ENCODE data around the gene SNRPA1. TPM values are rescaled to one million over a fixed set of nuclear protein-coding genes. Genes with fewer than 3 reads are reported as not detected.

The SNRPA1 gene
- total and polyA plus RNA-seq, 9 of the 15 experiments (the other 6 are each of a cell fraction or from before 2014, with no cell fraction given) = 62.7 to 245 (median 189) TPM

DNA sequence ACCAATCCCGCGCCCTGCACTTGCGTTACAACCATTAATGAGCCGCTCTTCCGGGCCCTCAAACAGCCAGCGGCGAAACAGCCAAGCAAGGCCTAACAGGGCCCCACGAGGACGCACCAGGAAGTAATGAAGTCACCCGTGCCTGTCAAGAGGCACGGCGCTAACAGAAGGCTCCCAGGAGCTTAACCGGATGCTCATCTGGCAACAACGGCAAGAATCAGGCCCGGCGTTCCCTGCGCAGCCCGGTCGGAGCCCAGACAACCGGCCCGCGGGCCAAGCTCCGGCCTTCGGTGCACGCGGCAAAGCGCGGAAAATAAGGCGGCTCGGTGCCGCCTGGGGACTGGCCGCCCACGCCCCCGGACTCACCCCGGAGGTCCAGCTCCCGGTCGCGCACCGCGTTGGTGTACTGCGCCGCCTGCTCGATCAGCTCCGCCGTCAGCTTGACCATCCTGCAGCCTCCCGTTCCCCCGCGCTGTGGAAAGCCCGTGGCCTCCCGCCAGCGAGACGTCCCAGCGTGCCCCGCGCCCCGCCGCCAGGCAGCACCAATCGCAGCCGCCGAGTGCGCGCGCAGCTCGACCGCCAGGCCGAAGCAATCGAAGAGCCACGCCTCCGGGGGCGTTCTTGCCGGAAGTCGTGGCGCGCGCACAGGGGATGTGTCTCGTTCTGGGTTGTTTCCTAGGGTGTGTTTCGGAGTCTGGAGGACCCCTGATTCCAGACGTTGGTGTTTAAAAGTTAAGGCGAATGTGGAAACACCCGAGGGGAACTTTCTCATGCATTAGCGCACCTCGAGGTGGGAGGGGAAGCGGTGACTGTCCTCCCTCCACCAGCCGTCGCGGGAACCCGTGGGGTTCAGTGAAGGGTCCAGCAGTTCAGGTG lies at the start of gene SNRPA1 (continued):
- peak; percentile 73 for TF ChIP-seq NEUROD1 (IDR thresholded peaks at IDR 0.05; ENCODE audit: borderline replicate concordance, low read depth, low read length, partially characterized antibody)
- TF ChIP-seq PRPF4 (IDR thresholded peaks at IDR 0.05; ENCODE audit: insufficient read depth, low read depth, low read length, poor library complexity, severe bottlenecking) = no peak
- TF ChIP-seq ETS2 (tag; IDR thresholded peaks at IDR 0.05; ENCODE audit: borderline replicate concordance, poor library complexity, severe bottlenecking) = no peak
- TF ChIP-seq, protein P1, sequence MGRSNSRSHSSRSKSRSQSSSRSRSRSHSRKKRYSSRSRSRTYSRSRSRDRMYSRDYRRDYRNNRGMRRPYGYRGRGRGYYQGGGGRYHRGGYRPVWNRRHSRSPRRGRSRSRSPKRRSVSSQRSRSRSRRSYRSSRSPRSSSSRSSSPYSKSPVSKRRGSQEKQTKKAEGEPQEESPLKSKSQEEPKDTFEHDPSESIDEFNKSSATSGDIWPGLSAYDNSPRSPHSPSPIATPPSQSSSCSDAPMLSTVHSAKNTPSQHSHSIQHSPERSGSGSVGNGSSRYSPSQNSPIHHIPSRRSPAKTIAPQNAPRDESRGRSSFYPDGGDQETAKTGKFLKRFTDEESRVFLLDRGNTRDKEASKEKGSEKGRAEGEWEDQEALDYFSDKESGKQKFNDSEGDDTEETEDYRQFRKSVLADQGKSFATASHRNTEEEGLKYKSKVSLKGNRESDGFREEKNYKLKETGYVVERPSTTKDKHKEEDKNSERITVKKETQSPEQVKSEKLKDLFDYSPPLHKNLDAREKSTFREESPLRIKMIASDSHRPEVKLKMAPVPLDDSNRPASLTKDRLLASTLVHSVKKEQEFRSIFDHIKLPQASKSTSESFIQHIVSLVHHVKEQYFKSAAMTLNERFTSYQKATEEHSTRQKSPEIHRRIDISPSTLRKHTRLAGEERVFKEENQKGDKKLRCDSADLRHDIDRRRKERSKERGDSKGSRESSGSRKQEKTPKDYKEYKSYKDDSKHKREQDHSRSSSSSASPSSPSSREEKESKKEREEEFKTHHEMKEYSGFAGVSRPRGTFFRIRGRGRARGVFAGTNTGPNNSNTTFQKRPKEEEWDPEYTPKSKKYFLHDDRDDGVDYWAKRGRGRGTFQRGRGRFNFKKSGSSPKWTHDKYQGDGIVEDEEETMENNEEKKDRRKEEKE (IDR thresholded peaks at IDR 0.05; ENCODE audit: borderline replicate concordance in 1 of 2, control insufficient read depth in 1 of 2, low read depth in 2 of 2, low read length in 1 of 2) = no peak
- peak; percentile 80 for TF ChIP-seq ZNF24 (IDR thresholded peaks at IDR 0.05)
- peak; percentile 46; the same call in 1 of the 2 replicates for TF ChIP-seq CEBPG (CRISPR knock-in tag; IDR thresholded peaks at IDR 0.05)
- TF ChIP-seq CEBPG (tag; conservative IDR thresholded peaks at IDR 0.05 in 1 of 2, IDR thresholded peaks at IDR 0.05 in 1 of 2) = no peak
- peak; percentile 88 to 93; a peak in 3 of 4 replicates for TF ChIP-seq SIN3A (IDR thresholded peaks at IDR 0.05; ENCODE audit: borderline replicate concordance in 2 of 2, control insufficient read depth in 1 of 2, low read depth in 2 of 2, low read length in 2 of 2)
- no peak for TF ChIP-seq ZNF354B (CRISPR knock-in tag; IDR thresholded peaks at IDR 0.05)
- no peak for TF ChIP-seq ZNF695 (CRISPR knock-in tag; IDR thresholded peaks at IDR 0.05)
- TF ChIP-seq ETS1 (conservative IDR thresholded peaks at IDR 0.05; ENCODE audit: control insufficient read depth, low read depth, low read length) = peak; percentile 89
- TF ChIP-seq ZNF41 (CRISPR knock-in tag; conservative IDR thresholded peaks at IDR 0.05) = no peak
- TF ChIP-seq HMGN3 (IDR thresholded peaks at IDR 0.05; ENCODE audit: borderline replicate concordance, extremely low read depth, insufficient read length, low read depth, low read length) = peak; percentile 57
- TF ChIP-seq ARID3A (IDR thresholded peaks at IDR 0.05; ENCODE audit: borderline replicate concordance, low read depth, low read length) = no peak
- TF ChIP-seq, protein P2, sequence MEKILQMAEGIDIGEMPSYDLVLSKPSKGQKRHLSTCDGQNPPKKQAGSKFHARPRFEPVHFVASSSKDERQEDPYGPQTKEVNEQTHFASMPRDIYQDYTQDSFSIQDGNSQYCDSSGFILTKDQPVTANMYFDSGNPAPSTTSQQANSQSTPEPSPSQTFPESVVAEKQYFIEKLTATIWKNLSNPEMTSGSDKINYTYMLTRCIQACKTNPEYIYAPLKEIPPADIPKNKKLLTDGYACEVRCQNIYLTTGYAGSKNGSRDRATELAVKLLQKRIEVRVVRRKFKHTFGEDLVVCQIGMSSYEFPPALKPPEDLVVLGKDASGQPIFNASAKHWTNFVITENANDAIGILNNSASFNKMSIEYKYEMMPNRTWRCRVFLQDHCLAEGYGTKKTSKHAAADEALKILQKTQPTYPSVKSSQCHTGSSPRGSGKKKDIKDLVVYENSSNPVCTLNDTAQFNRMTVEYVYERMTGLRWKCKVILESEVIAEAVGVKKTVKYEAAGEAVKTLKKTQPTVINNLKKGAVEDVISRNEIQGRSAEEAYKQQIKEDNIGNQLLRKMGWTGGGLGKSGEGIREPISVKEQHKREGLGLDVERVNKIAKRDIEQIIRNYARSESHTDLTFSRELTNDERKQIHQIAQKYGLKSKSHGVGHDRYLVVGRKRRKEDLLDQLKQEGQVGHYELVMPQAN (IDR thresholded peaks at IDR 0.05; ENCODE audit: borderline replicate concordance) = peak; percentile 91
- no peak for TF ChIP-seq POU5F1 (IDR thresholded peaks at IDR 0.05; ENCODE audit: borderline replicate concordance, low read depth, low read length, partially characterized antibody)

Measured in K562 (cell line).